SK-N-SH (cell line): ENCODE results near the gene ACTN3. TPM values are rescaled to one million over a fixed set of nuclear protein-coding genes. Genes with fewer than 3 reads are reported as not detected.

Experiments used
- CTCF ChIA-PET: fragments of 300-600, 350-600 bp; formaldehyde crosslinking; extraction: SDS; loops from one replicate; lab custom pipeline; 2021; lab: Yijun Ruan, JAX
- POLR2A ChIA-PET: fragments of 350-600 bp; sonication (Branson Sonifier 250); formaldehyde crosslinking; extraction: SDS; loops from one replicate; lab custom pipeline; 2020; ENCODE audit warnings: antibody characterized with exemption, inconsistent platforms; lab: Yijun Ruan, JAX
- DNase-seq: peaks from one replicate; pipeline ENCODE4 v3.0.0; 2012
- H2AFZ ChIP-seq: fragments of 200-600 bp; sonication (generic); 2 replicates; pipeline ENCODE4 v1.8.1; 2016; ENCODE audit warnings: antibody characterized with exemption, mild to moderate bottlenecking, low read depth
- H3F3A ChIP-seq: fragments of 200-600 bp; sonication (generic); replicated peaks from 2 replicates; pipeline ENCODE3; 2016; ENCODE audit warnings: antibody characterized with exemption, mild to moderate bottlenecking; ENCODE audit not compliant: insufficient read depth
- H3K27ac ChIP-seq, 2 experiments: fragments of 200-500 bp in 1 of 2; fragments of 200-600 bp in 1 of 2; sonication (Bioruptor generic) in 1 of 2; sonication (generic), shearing (Covaris generic) in 1 of 2; 2 replicates each; pipeline versions ENCODE4 v1.5.1 to v1.6.1; 2014 to 2016; ENCODE audit warnings: low read depth in 2 of 2, inconsistent platforms in 1 of 2, low read length in 1 of 2, mild to moderate bottlenecking in 1 of 2, mixed read lengths in 1 of 2
- H3K27me3 ChIP-seq: fragments of 200-600 bp; sonication (generic), shearing (Covaris generic); 2 replicates; pipeline ENCODE4 v1.6.1; 2016; ENCODE audit warnings: mixed run types; ENCODE audit not compliant: insufficient read depth
- H3K36me3 ChIP-seq, 2 experiments: fragments of 200-500 bp in 1 of 2; fragments of 200-600 bp in 1 of 2; sonication (Bioruptor generic) in 1 of 2; sonication (generic) in 1 of 2; replicated peaks in 1 of 2; 2 replicates each; pipeline versions ENCODE3 to v1.5.1; 2014 to 2016; ENCODE audit warnings: low read length in 1 of 2, mild to moderate bottlenecking in 1 of 2; ENCODE audit not compliant: insufficient read depth in 2 of 2, control insufficient read depth in 1 of 2
- H3K4me1 ChIP-seq, 2 experiments: fragments of 200-500 bp in 1 of 2; fragments of 200-600 bp in 1 of 2; sonication (Bioruptor generic) in 1 of 2; sonication (generic), shearing (Covaris generic) in 1 of 2; 2 replicates each; pipeline versions ENCODE4 v1.5.1 to v1.6.1; 2014 to 2016; ENCODE audit warnings: low read depth in 1 of 2, low read length in 1 of 2, mixed run types in 1 of 2; ENCODE audit not compliant: insufficient read depth in 2 of 2, control insufficient read depth in 1 of 2
- H3K4me2 ChIP-seq: fragments of 200-600 bp; sonication (generic), shearing (Covaris generic); 2 replicates; pipeline ENCODE4 v1.6.1; 2017; ENCODE audit warnings: mixed run types
- H3K4me3 ChIP-seq, 2 experiments: fragments of 200-500 bp in 1 of 2; fragments of 200-600 bp in 1 of 2; sonication (Bioruptor generic) in 1 of 2; sonication (generic), shearing (Covaris generic) in 1 of 2; 2 replicates each; pipeline versions ENCODE4 v1.5.1 to v1.8.1; 2014 to 2016; ENCODE audit warnings: low read depth in 2 of 2, inconsistent platforms in 1 of 2, low read length in 1 of 2, mild to moderate bottlenecking in 1 of 2, mixed read lengths in 1 of 2, moderate library complexity in 1 of 2
- H3K79me2 ChIP-seq: fragments of 200-600 bp; sonication (generic); 2 replicates; pipeline ENCODE4 v1.8.1; 2017; ENCODE audit warnings: mild to moderate bottlenecking; ENCODE audit not compliant: insufficient read depth
- H3K9ac ChIP-seq: fragments of 200-600 bp; sonication (generic); 2 replicates; pipeline ENCODE4 v1.6.1; 2017; ENCODE audit warnings: mixed run types
- H3K9me2 ChIP-seq: fragments of 200-600 bp; sonication (generic); 2 replicates; pipeline ENCODE4 v1.6.1; 2017; ENCODE audit warnings: mixed run types
- H3K9me3 ChIP-seq: fragments of 200-600 bp; sonication (generic); 2 replicates; pipeline ENCODE4 v1.6.1; 2017; ENCODE audit warnings: mixed run types, mild to moderate bottlenecking, moderate library complexity
- H4K20me1 ChIP-seq: fragments of 200-600 bp; sonication (generic); 2 replicates; pipeline ENCODE4 v1.6.1; 2017; ENCODE audit warnings: mild to moderate bottlenecking, mixed run types; ENCODE audit not compliant: insufficient read depth
- CHD2 ChIP-seq: fragments of 150-350 bp; IDR thresholded peaks from 2 replicates; pipeline ENCODE4 v1.6.1; 2018; ENCODE audit warnings: low read length; ENCODE audit not compliant: partially characterized antibody
- CTCF ChIP-seq: fragments of 200-600 bp; sonication (generic); IDR thresholded peaks from 2 replicates; pipeline ENCODE4 v1.6.1; 2017; ENCODE audit warnings: antibody characterized with exemption, mild to moderate bottlenecking, moderate library complexity
- EZH2phosphoT487 ChIP-seq: fragments of 200-600 bp; sonication (generic); IDR thresholded peaks from 2 replicates; pipeline ENCODE4 v1.6.1; 2017; ENCODE audit warnings: low read depth, mixed run types, mild to moderate bottlenecking, antibody characterized with exemption, moderate library complexity, borderline replicate concordance
- FOXM1 ChIP-seq: IDR thresholded peaks from 2 replicates; pipeline ENCODE4 v1.4.0; 2012; ENCODE audit warnings: low read depth, mild to moderate bottlenecking
- GABPA ChIP-seq: IDR thresholded peaks from 2 replicates; pipeline ENCODE4 v1.4.0; 2012; ENCODE audit warnings: low read depth, mild to moderate bottlenecking
- GATA2 ChIP-seq: sonication (generic); formaldehyde crosslinking; IDR thresholded peaks from 2 replicates; pipeline ENCODE4 v1.5.0; 2020; ENCODE audit warnings: mild to moderate bottlenecking, missing genetic modification reagents
- IRF3 ChIP-seq: fragments of 150-350 bp; IDR thresholded peaks from 2 replicates; pipeline ENCODE4 v1.6.1; 2016; ENCODE audit warnings: mild to moderate bottlenecking, low read depth, low read length
- MAX ChIP-seq: IDR thresholded peaks from 2 replicates; pipeline ENCODE4 v1.4.0; 2012; ENCODE audit warnings: low read depth
- MEF2A ChIP-seq: IDR thresholded peaks from 2 replicates; pipeline ENCODE4 v1.4.0; 2012; ENCODE audit warnings: low read depth, borderline replicate concordance
- NFIC ChIP-seq: IDR thresholded peaks from 2 replicates; pipeline ENCODE4 v1.4.0; 2012; ENCODE audit warnings: borderline replicate concordance
- PBX3 ChIP-seq: IDR thresholded peaks from 2 replicates; pipeline ENCODE4; 2012
- RAD21 ChIP-seq: IDR thresholded peaks from 2 replicates; pipeline ENCODE4 v1.6.1; 2012; ENCODE audit warnings: mild to moderate bottlenecking, low read length
- RXRA ChIP-seq: IDR thresholded peaks from 2 replicates; pipeline ENCODE4 v1.4.0; 2012; ENCODE audit warnings: low read depth, mild to moderate bottlenecking, borderline replicate concordance
- SIN3A ChIP-seq: IDR thresholded peaks from 2 replicates; pipeline ENCODE4 v1.6.1; 2012; ENCODE audit warnings: low read depth, mild to moderate bottlenecking, low read length, moderate library complexity, borderline replicate concordance
- SMC3 ChIP-seq: IDR thresholded peaks from 2 replicates; pipeline ENCODE4 v1.6.1; 2012; ENCODE audit warnings: low read depth, low read length, improper control_type of control experiment
- TAF1 ChIP-seq: IDR thresholded peaks from 2 replicates; pipeline ENCODE4 v1.6.1; 2012; ENCODE audit warnings: low read depth, mild to moderate bottlenecking, low read length, moderate library complexity, borderline replicate concordance
- TCF12 ChIP-seq: IDR thresholded peaks from 2 replicates; pipeline ENCODE4 v1.4.0; 2012
- TEAD4 ChIP-seq: IDR thresholded peaks from 2 replicates; pipeline ENCODE4 v1.4.0; 2012; ENCODE audit warnings: mild to moderate bottlenecking, borderline replicate concordance; ENCODE audit not compliant: insufficient read depth
- USF1 ChIP-seq: IDR thresholded peaks from 2 replicates; pipeline ENCODE4 v1.4.0; 2012; ENCODE audit warnings: low read depth, borderline replicate concordance
- ZBTB33 ChIP-seq: IDR thresholded peaks from 2 replicates; pipeline ENCODE4 v1.4.0; 2012; ENCODE audit warnings: low read depth, borderline replicate concordance
- WGBS: methylation state at CpG from one replicate; pipeline ENCODE4 v1.1.6; 2017; ENCODE audit warnings: low lambda C conversion rate; 5-methylcytosine and 5-hydroxymethylcytosine counted together
- polyA plus RNA-seq, 3 experiments: library from polyadenylated mRNA; depleted of rRNA; stranded (reverse); fragments of >200 nt; gene quantifications; 2 replicates each; pipeline ENCODE4 v1.2.3, GENCODE V29; 2012

ACTN3 gene
- polyA plus RNA-seq, 1 of the 3 experiments (the other 2 are of a cell fraction), result 0.02 TPM

GRCh38 chr11:66568124-66568916, 21.6 kb downstream of the ACTN3 start, which contains the start of gene CTSF (continued):
- TF ChIP-seq SIN3A, result peak; percentile 65; the same call in 1 of the 2 replicates

GRCh38 chr11:66569076-66569475, 22.4 kb downstream of the ACTN3 start:
- H3K9me2 ChIP-seq, result no peaks in the 10 kb centered on the region
- no peak for DNase-seq
- H2AFZ ChIP-seq, result peak overlapping the region; percentile 73; the same call in 1 of the 2 replicates
- CTCF ChIA-PET, result interaction anchor here (0.7 to 5.1 kb wide), 9 partner anchors 9 to 265 kb away, joined by 3 to 30 read pairs (median 5); partner anchors contain the start of genes CCDC87, CCS and RBM4B
- no peak overlapping the region for H3K27ac ChIP-seq
- H3K4me2 ChIP-seq, result no peak overlapping the region
- no peak for TF ChIP-seq USF1
- no peak for TF ChIP-seq CHD2
- TF ChIP-seq GABPA, result no peak
- TF ChIP-seq TEAD4, result no peak
- no peak for TF ChIP-seq GATA2 (CRISPR knock-in tag)
- no peak for TF ChIP-seq CTCF
- TF ChIP-seq ZBTB33, result no peak
- no peak for TF ChIP-seq RAD21
- TF ChIP-seq RXRA, result no peak
- TF ChIP-seq IRF3, result no peak
- TF ChIP-seq SIN3A, result no peak
- no peak for TF ChIP-seq MEF2A
- TF ChIP-seq NFIC, result no peak
- TF ChIP-seq EZH2phosphoT487, result no peak
- TF ChIP-seq FOXM1, result no peak
- TF ChIP-seq TAF1, result no peak
- TF ChIP-seq MAX, result no peak
- no peak for TF ChIP-seq TCF12
- no peak for TF ChIP-seq PBX3
- no peak for TF ChIP-seq SMC3
- no peaks in the 10 kb centered on the region for H3K36me3 ChIP-seq
- no peaks in the 10 kb centered on the region for H3K79me2 ChIP-seq
- no peak overlapping the region for H3K4me3 ChIP-seq
- no peaks in the 10 kb centered on the region for H3K9me3 ChIP-seq
- H4K20me1 ChIP-seq, result no peaks in the 10 kb centered on the region
- H3F3A ChIP-seq, result no peaks in the 10 kb centered on the region
- WGBS, result 65% methylated on average over 7 of the region's 7 CpGs
- POLR2A ChIA-PET, result interaction anchor here (0.5 to 2.7 kb wide), 3 partner anchors 23 to 252 kb away, joined by 4 to 8 read pairs (median 6); partner anchors contain the start of genes CCDC87, CCS and ZDHHC24
- H3K4me1 ChIP-seq, result peaks cover 0 to 7% of the 10 kb centered on the region in 2 experiments; a peak in 1 of 4 replicates
- H3K9ac ChIP-seq, result no peak overlapping the region
- no peaks in the 10 kb centered on the region for H3K27me3 ChIP-seq
